Uterus (tissue), 2 donors: Measurements from ENCODE around the gene CYP27C1.

Experiments used
- CTCF ChIP-seq, 4 experiments: fragments of 200-600 bp in 2 of 4; fragments of 450-650 bp in 2 of 4; sonication (generic) in 2 of 4; IDR thresholded peaks; one replicate each; pipeline ENCODE4 v1.5.1; 2016 to 2019; ENCODE audit warnings: antibody characterized with exemption in 4 of 4, mild to moderate bottlenecking in 2 of 4, moderate library complexity in 1 of 4
- POLR2A ChIP-seq, 2 donors: fragments of 450-650 bp; IDR thresholded peaks; one replicate each; pipeline ENCODE4 v1.6.1; 2016; ENCODE audit warnings: antibody characterized with exemption in 2 of 2, mild to moderate bottlenecking in 1 of 2, moderate library complexity in 1 of 2

GRCh38 chr2:127160676-127161075, 59.4 kb downstream of the CYP27C1 start:
- TF ChIP-seq CTCF (IDR thresholded peaks at IDR 0.05) (no peak), POLR2A (IDR thresholded peaks at IDR 0.05) (no peak)
